ENCODE results near the gene SDHAF1.
A peak's percentile ranks its signal among the peaks of the same experiment; 100 is the strongest.

SDHAF1 gene

DNA sequence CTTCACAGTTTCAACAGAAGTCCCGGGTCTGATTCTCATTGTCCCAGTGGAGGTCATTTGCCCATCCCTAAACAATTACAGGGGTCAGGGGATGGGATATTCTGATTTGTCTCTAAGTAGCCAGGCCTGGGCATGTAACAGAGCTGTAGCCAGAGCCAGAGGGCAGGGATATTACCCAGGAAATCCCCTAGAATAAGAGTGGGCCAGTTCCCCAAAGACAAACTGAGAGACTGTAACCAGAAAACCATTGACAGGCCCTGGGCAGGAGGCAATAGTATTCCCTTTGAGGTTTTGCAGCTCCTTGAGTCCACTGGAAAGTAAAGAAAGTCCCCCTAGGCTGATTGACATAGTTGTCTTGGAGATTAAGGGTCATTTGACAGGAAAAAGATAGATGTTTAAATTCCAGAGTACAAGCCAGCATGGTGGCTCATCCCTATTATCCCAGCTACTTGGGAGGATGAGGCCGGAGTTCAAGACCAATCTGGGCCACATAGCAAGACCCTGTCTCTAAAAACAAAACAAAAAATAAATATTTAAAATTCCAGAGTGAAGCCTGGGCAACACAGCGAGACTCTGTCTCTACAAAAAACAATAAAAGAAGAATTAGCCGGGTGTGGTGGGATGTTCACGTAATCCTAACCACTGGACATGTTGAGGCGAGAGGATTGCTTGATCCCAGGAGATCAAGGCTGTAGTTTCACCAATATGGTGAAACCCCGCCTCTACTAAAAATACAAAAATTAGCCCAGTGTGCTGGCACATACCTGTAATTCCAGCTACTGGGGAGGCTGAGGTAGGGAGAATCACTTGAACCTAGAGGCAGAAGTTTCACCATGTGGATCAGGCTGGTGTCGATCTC is 1.9 kb upstream of the SDHAF1 start:
- Histone ChIP-seq H3K9me2 (replicated peaks; ENCODE audit: low read depth, low read length) (no peaks in the 10 kb centered on the region), H3F3A (ENCODE audit: low read depth) (no peaks in the 10 kb centered on the region), H3K4me2 (ENCODE audit: low read depth, low read length, poor library complexity, severe bottlenecking) (no peak overlapping the region), H3K79me2 (ENCODE audit: insufficient read depth, low read length) (peaks cover 28% of the 10 kb centered on the region), H3K9ac (ENCODE audit: low read depth, low read length, poor library complexity, severe bottlenecking) (no peak overlapping the region), H4K20me1 (ENCODE audit: insufficient read depth, low read length, poor library complexity, severe bottlenecking) (peaks cover 12% of the 10 kb centered on the region), H3K4me3 (ENCODE audit: low read length, poor library complexity, severe bottlenecking) (no peak overlapping the region), H3K36me3 (ENCODE audit: insufficient read depth, low read length) (no peaks in the 10 kb centered on the region), H3K27me3 (ENCODE audit: insufficient read depth, low read length, poor library complexity, severe bottlenecking) (no peaks in the 10 kb centered on the region), H2AFZ (ENCODE audit: low read length) (no peak overlapping the region), H3K9me3 (ENCODE audit: insufficient read depth, low read depth, low read length) (no peaks in the 10 kb centered on the region), H3K4me1 (ENCODE audit: insufficient read depth, low read length, poor library complexity, severe bottlenecking) (peaks cover 26% of the 10 kb centered on the region)
- no peak for TF ChIP-seq EZH2phosphoT487 (IDR thresholded peaks at IDR 0.05; ENCODE audit: borderline replicate concordance)
- TF ChIP-seq, protein P1, sequence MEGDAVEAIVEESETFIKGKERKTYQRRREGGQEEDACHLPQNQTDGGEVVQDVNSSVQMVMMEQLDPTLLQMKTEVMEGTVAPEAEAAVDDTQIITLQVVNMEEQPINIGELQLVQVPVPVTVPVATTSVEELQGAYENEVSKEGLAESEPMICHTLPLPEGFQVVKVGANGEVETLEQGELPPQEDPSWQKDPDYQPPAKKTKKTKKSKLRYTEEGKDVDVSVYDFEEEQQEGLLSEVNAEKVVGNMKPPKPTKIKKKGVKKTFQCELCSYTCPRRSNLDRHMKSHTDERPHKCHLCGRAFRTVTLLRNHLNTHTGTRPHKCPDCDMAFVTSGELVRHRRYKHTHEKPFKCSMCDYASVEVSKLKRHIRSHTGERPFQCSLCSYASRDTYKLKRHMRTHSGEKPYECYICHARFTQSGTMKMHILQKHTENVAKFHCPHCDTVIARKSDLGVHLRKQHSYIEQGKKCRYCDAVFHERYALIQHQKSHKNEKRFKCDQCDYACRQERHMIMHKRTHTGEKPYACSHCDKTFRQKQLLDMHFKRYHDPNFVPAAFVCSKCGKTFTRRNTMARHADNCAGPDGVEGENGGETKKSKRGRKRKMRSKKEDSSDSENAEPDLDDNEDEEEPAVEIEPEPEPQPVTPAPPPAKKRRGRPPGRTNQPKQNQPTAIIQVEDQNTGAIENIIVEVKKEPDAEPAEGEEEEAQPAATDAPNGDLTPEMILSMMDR (conservative IDR thresholded peaks at IDR 0.05; ENCODE audit: low read length), result no peak

DNA sequence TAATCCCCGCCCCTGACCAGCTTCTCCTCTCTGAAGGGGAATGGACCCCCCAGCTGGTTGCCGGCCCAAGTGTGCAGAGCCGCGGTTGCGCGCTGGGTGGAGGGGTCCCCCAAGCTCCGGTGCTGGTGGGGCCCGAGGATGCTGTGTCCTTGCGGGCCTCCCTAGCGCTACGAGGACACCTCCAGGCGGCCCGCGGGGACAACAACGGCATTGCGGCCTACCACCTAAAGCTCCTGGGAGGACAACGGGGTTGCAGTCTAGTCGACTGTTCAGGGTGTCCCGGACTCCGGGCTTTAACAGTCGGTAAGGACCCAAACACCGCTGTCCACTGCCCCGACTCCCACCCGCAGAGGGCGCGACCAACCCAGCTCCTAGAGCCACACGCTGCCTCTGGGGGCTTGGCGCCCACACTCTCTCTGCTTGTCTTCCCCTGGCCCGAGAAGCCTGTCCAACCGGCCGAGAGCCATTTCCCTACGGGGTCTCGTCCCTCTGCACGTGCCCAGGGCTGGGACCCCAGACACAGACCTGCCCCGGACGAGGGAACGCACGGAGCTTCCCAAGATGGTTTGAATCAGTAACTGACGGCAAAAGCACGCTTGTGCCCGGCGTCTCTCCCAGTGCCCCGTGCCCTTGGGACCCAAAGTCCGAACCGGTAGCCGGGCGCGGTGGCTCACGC is 927 bp upstream of the SDHAF1 start:
- no peaks in the 10 kb centered on the region for H3K9me3 ChIP-seq (ENCODE audit: insufficient read depth, low read depth, low read length)
- H3F3A ChIP-seq (ENCODE audit: low read depth), result no peaks in the 10 kb centered on the region
- no peaks in the 10 kb centered on the region for H3K36me3 ChIP-seq (ENCODE audit: insufficient read depth, low read length)
- TF ChIP-seq, protein P1 (conservative IDR thresholded peaks at IDR 0.05; ENCODE audit: low read length), result peak; percentile 29
- no peak for TF ChIP-seq EZH2phosphoT487 (IDR thresholded peaks at IDR 0.05; ENCODE audit: borderline replicate concordance)
- no peaks in the 10 kb centered on the region for H3K9me2 ChIP-seq (replicated peaks; ENCODE audit: low read depth, low read length)
- peak overlapping the region; percentile 99 for H3K4me2 ChIP-seq (ENCODE audit: low read depth, low read length, poor library complexity, severe bottlenecking)
- H3K4me1 ChIP-seq (ENCODE audit: insufficient read depth, low read length, poor library complexity, severe bottlenecking), result peaks cover 26% of the 10 kb centered on the region
- H4K20me1 ChIP-seq (ENCODE audit: insufficient read depth, low read length, poor library complexity, severe bottlenecking), result peaks cover 14% of the 10 kb centered on the region
- H3K9ac ChIP-seq (ENCODE audit: low read depth, low read length, poor library complexity, severe bottlenecking), result peak overlapping the region; percentile 76
- H3K27me3 ChIP-seq (ENCODE audit: insufficient read depth, low read length, poor library complexity, severe bottlenecking), result no peaks in the 10 kb centered on the region
- H2AFZ ChIP-seq (ENCODE audit: low read length), result no peak overlapping the region
- peaks cover 28% of the 10 kb centered on the region for H3K79me2 ChIP-seq (ENCODE audit: insufficient read depth, low read length)
- H3K4me3 ChIP-seq (ENCODE audit: low read length, poor library complexity, severe bottlenecking), result peak overlapping the region; percentile 93

GRCh38 chr19:35996777-35997176 is 1.8 kb downstream of the SDHAF1 start:
- Histone ChIP-seq H3K4me3 (ENCODE audit: low read length, poor library complexity, severe bottlenecking) (peak overlapping the region; percentile 93), H3K36me3 (ENCODE audit: insufficient read depth, low read length) (peaks cover 4% of the 10 kb centered on the region; the same call in 1 of the 2 replicates), H3K9ac (ENCODE audit: low read depth, low read length, poor library complexity, severe bottlenecking) (peak overlapping the region; percentile 76), H3K79me2 (ENCODE audit: insufficient read depth, low read length) (peaks cover 36% of the 10 kb centered on the region), H4K20me1 (ENCODE audit: insufficient read depth, low read length, poor library complexity, severe bottlenecking) (peaks cover 20% of the 10 kb centered on the region), H3K4me1 (ENCODE audit: insufficient read depth, low read length, poor library complexity, severe bottlenecking) (peaks cover 29% of the 10 kb centered on the region), H3K9me3 (ENCODE audit: insufficient read depth, low read depth, low read length) (no peaks in the 10 kb centered on the region), H3F3A (ENCODE audit: low read depth) (no peaks in the 10 kb centered on the region), H2AFZ (ENCODE audit: low read length) (no peak overlapping the region), H3K4me2 (ENCODE audit: low read depth, low read length, poor library complexity, severe bottlenecking) (peak overlapping the region; percentile 99), H3K27me3 (ENCODE audit: insufficient read depth, low read length, poor library complexity, severe bottlenecking) (no peaks in the 10 kb centered on the region), H3K9me2 (replicated peaks; ENCODE audit: low read depth, low read length) (no peaks in the 10 kb centered on the region)
- TF ChIP-seq, protein P1 (conservative IDR thresholded peaks at IDR 0.05; ENCODE audit: low read length), result no peak
- no peak for TF ChIP-seq EZH2phosphoT487 (IDR thresholded peaks at IDR 0.05; ENCODE audit: borderline replicate concordance)

Data from Loucy (cell line).